ENCODE measurements around the gene CRTC3.

DNA sequence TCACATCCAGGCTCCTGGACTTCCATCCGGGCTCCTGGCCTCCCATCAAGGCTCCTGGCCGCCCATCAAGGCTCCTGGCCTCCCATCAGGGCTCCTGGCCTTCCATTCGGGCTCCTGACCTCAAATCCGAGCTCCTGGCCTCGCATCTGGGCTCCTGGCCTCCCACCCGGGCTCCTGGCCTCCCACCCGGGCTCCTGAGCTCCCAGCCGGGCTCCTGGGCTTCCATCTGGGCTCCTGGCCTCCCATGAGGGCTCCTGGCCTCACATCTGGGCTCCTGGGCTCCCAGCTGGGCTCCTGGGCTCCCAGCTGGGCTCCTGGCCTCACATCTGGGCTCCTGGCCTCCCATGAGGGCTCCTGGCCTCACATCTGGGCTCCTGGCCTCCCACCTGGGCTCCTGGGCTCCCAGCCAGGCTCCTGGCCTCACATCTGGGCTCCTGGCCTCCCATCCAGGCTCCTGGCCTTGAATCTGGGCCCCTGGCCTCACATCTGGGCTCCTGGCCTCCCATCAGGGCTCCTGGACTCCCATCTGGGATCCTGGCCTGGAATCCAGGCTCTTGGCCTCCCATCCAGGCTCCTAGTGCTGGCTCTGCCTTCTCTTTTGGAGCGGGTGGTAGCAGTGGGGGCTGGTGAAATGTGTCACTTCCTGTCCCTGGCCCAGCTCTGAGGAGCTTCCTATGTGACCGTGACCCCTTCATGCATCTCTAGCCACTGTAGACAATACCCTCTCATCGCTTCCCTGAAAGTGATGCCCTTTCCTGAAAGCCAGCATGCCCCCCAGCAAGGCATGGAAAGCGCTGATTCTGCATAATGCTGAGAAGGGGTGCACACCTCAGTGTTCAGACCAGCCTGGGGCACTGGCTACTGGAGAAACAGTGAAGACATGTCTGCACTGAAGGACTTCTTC is 124.8 kb downstream of the CRTC3 start:
- TF ChIP-seq CTCF (conservative IDR thresholded peaks at IDR 0.05 in 1 of 2, IDR thresholded peaks at IDR 0.05 in 1 of 2; ENCODE audit: low read depth in 1 of 2, low read length in 2 of 2) (no peak), EZH2 (IDR thresholded peaks at IDR 0.05; ENCODE audit: low read length, missing control alignments) (no peak)

Data from fibroblast of lung (primary cell).